Epithelial cell of proximal tubule (primary cell): ENCODE measurements around the gene STK24. TPM values are rescaled to one million over a fixed set of nuclear protein-coding genes. Genes with fewer than 3 reads are reported as not detected.

Experiments
- DNase-seq: peaks from one replicate; pipeline ENCODE4 v3.0.0-alpha.2; 2011; ENCODE audit warnings: low read depth
- H3K4me3 ChIP-seq: 2 replicates; pipeline ENCODE4 v1.5.1; 2011; ENCODE audit warnings: low read depth, mild to moderate bottlenecking, low read length
- CTCF ChIP-seq: conservative IDR thresholded peaks from 2 replicates; pipeline ENCODE4 v1.5.1; 2012; ENCODE audit warnings: low read depth, mild to moderate bottlenecking, low read length
- total RNA-seq: library from RNA; depleted of rRNA; stranded (reverse); fragments of >200 nt; gene quantifications from 2 replicates; pipeline ENCODE4 v1.2.3, GENCODE V29; 2015

Gene STK24
- total RNA-seq, 1 donor from 2014 or later, result 115 TPM

- DNase-seq, result no peak
- H3K4me3 ChIP-seq, result no peak overlapping the region
- TF ChIP-seq CTCF, result no peak
Observed at GRCh38 chr13:98489446-98490194, 87.3 kb downstream of the STK24 start.

- DNase-seq, result no peak
- no peak overlapping the region for H3K4me3 ChIP-seq
- no peak for TF ChIP-seq CTCF
Observed at GRCh38 chr13:98488736-98489135, 88.2 kb downstream of the STK24 start.

- DNase-seq, result no peak
- H3K4me3 ChIP-seq, result no peak overlapping the region
- no peak for TF ChIP-seq CTCF
Observed at GRCh38 chr13:98487522-98487921, 89.4 kb downstream of the STK24 start.

GRCh38 chr13:98487016-98487415, 89.9 kb downstream of the STK24 start:
- no peak for DNase-seq
- TF ChIP-seq CTCF, result no peak
- H3K4me3 ChIP-seq, result no peak overlapping the region

GRCh38 chr13:98486412-98486811, 90.5 kb downstream of the STK24 start:
- TF ChIP-seq CTCF, result no peak
- DNase-seq, result no peak
- H3K4me3 ChIP-seq, result no peak overlapping the region

- TF ChIP-seq CTCF, result no peak
- H3K4me3 ChIP-seq, result no peak overlapping the region
- DNase-seq, result no peak
Observed at GRCh38 chr13:98485561-98485960, 91.3 kb downstream of the STK24 start.
